H1 (cell line): ENCODE results near the gene PATE4.
"Not testable (repeated sequence)": the region's sequence is repeated elsewhere in the genome, so short reads cannot be mapped to it uniquely, and the experiment has no call there.

Experiments
- EP300 ChIP-seq, 2 experiments: IDR thresholded peaks; 1 replicate in 1 of 2; 2 replicates in 1 of 2; pipeline ENCODE4 v1.6.1; 2011 to 2012; ENCODE audit warnings: low read depth in 2 of 2, low read length in 2 of 2, mild to moderate bottlenecking in 2 of 2, borderline replicate concordance in 1 of 2, inconsistent platforms in 1 of 2, moderate library complexity in 1 of 2
- SIN3A ChIP-seq, 2 experiments: IDR thresholded peaks in 1 of 2; conservative IDR thresholded peaks in 1 of 2; 2 replicates each; pipeline ENCODE4 v1.6.1; 2011 to 2012; ENCODE audit warnings: low read length in 2 of 2, improper control_type of control experiment in 1 of 2, low read depth in 1 of 2, mild to moderate bottlenecking in 1 of 2
- TF ChIP-seq, protein P1 (sequence below), 3 experiments: IDR thresholded peaks; 1 replicate in 2 of 3; 2 replicates in 1 of 3; pipeline versions ENCODE4 v1.5.1 to v1.6.1; 2011; ENCODE audit warnings: low read length in 3 of 3, mild to moderate bottlenecking in 3 of 3, inconsistent platforms in 2 of 3, low read depth in 1 of 3, moderate library complexity in 1 of 3; ENCODE audit not compliant: insufficient read depth in 1 of 3; ENCODE audit errors: control extremely low read depth in 1 of 3

DNA sequence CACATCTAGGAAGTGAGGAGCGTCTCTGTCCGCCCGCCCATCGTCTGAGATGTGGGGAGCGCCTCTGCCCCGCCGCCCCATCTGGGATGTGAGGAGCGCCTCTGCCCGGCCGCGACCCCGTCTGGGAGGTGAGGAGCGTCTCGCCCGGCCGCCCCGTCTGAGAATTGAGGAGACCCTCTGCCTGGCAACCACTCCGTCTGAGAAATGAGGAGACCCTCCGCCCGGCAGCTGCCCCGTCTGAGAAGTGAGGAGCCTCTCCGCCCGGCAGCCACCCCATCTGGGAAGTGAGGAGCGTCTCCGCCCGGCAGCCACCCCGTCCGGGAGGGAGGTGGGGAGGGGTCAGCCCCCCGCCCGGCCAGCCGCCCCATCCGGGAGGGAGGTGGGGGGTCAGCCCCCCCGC, 29.7 kb downstream of the PATE4 start:
- TF ChIP-seq, protein P1, sequence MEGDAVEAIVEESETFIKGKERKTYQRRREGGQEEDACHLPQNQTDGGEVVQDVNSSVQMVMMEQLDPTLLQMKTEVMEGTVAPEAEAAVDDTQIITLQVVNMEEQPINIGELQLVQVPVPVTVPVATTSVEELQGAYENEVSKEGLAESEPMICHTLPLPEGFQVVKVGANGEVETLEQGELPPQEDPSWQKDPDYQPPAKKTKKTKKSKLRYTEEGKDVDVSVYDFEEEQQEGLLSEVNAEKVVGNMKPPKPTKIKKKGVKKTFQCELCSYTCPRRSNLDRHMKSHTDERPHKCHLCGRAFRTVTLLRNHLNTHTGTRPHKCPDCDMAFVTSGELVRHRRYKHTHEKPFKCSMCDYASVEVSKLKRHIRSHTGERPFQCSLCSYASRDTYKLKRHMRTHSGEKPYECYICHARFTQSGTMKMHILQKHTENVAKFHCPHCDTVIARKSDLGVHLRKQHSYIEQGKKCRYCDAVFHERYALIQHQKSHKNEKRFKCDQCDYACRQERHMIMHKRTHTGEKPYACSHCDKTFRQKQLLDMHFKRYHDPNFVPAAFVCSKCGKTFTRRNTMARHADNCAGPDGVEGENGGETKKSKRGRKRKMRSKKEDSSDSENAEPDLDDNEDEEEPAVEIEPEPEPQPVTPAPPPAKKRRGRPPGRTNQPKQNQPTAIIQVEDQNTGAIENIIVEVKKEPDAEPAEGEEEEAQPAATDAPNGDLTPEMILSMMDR (IDR thresholded peaks at IDR 0.05; ENCODE audit: control extremely low read depth in 1 of 3, insufficient read depth in 1 of 3, low read depth in 1 of 3, low read length in 3 of 3), result not testable (repeated sequence)
- not testable (repeated sequence) for TF ChIP-seq SIN3A (conservative IDR thresholded peaks at IDR 0.05 in 1 of 2, IDR thresholded peaks at IDR 0.05 in 1 of 2; ENCODE audit: low read depth in 1 of 2, low read length in 2 of 2); EP300 (IDR thresholded peaks at IDR 0.05; ENCODE audit: borderline replicate concordance in 1 of 2, low read depth in 2 of 2, low read length in 2 of 2)
